HepG2 (cell line): ENCODE measurements around the gene PDGFD. TPM values are rescaled to one million over a fixed set of nuclear protein-coding genes. Genes with fewer than 3 reads are reported as not detected.

Experiments used
- ATAC-seq: fragments of 200-7000 bp; cut with Tn5 transposase; 3 replicates; pipeline ENCODE4 v1.9.1; 2020; ENCODE audit warnings: mild to moderate bottlenecking, moderate library complexity
- BruUV-seq: library from RNA; stranded (reverse); fragments of 400-500 nt; replicated peaks from 2 replicates; lab custom pipeline; 2021; lab: Mats Ljungman, UMichigan
- CTCF ChIA-PET: fragments of 300-600 bp; formaldehyde crosslinking; extraction: SDS; loops from one replicate; lab custom pipeline; 2021; ENCODE audit warnings: low total read pairs, inconsistent platforms, low intra/inter-chr PET ratio; lab: Yijun Ruan, JAX
- POLR2A ChIA-PET: fragments of 350-600 bp; sonication (Branson Sonifier 250); formaldehyde crosslinking; loops from one replicate; lab custom pipeline; 2020; ENCODE audit warnings: antibody characterized with exemption, inconsistent platforms; lab: Yijun Ruan, JAX
- DNase-seq: peaks from one replicate; pipeline ENCODE4 v3.0.0-alpha.2; 2015; ENCODE audit warnings: low spot score
- FAIRE-seq: peaks from 3 replicates; lab custom pipeline; 2011; peaks lifted over from hg19 to GRCh38; lab: Jason Lieb, UNC
- H2AFZ ChIP-seq: one replicate; pipeline ENCODE4 v1.6.1; 2011; ENCODE audit warnings: low read length, inconsistent platforms
- H3K27ac ChIP-seq: fragments of 300-600 bp; 3 replicates; pipeline ENCODE4 v1.8.0; 2011; ENCODE audit warnings: mixed run types, mild to moderate bottlenecking, mixed read lengths, low read length, inconsistent platforms; ENCODE audit not compliant: insufficient read depth; ENCODE audit errors: extremely low read length
- H3K27me3 ChIP-seq, 2 experiments: fragments of 200-600 bp in 1 of 2; 2 replicates in 1 of 2; 3 replicates in 1 of 2; pipeline versions ENCODE4 v1.6.0 to v1.8.0; 2011; ENCODE audit warnings: low read length in 2 of 2, mild to moderate bottlenecking in 2 of 2, moderate library complexity in 2 of 2, inconsistent platforms in 1 of 2; ENCODE audit not compliant: insufficient read depth in 2 of 2, control insufficient read depth in 1 of 2
- H3K36me3 ChIP-seq, 2 experiments: fragments of 200-600 bp in 1 of 2; replicated peaks in 1 of 2; 2 replicates in 1 of 2; 3 replicates in 1 of 2; pipeline versions ENCODE4 v1.5.1 to v1.8.0; 2011; ENCODE audit warnings: low read length in 2 of 2, inconsistent platforms in 1 of 2; ENCODE audit not compliant: insufficient read depth in 2 of 2, control insufficient read depth in 1 of 2
- H3K4me1 ChIP-seq: 2 replicates; pipeline ENCODE4 v1.5.1; 2012; ENCODE audit warnings: low read length, inconsistent platforms; ENCODE audit not compliant: insufficient read depth
- H3K4me2 ChIP-seq: 2 replicates; pipeline ENCODE4 v1.6.0; 2011; ENCODE audit warnings: low read depth, low read length, inconsistent platforms
- H3K4me3 ChIP-seq, 3 experiments: fragments of 200-600 bp in 1 of 3; sonication (generic), shearing (Covaris generic) in 1 of 3; replicated peaks in 1 of 3; 2 replicates each; pipeline ENCODE4 v1.5.1; 2011 to 2016; ENCODE audit warnings: low read length in 3 of 3, inconsistent platforms in 2 of 3, low read depth in 2 of 3, mild to moderate bottlenecking in 2 of 3, control low read depth in 1 of 3, mixed read lengths in 1 of 3; ENCODE audit not compliant: insufficient read depth in 1 of 3
- H3K79me2 ChIP-seq: one replicate; pipeline ENCODE4 v1.6.1; 2011; ENCODE audit warnings: low read length, inconsistent platforms; ENCODE audit not compliant: insufficient read depth
- H3K9ac ChIP-seq: 2 replicates; pipeline ENCODE4 v1.6.0; 2011; ENCODE audit warnings: mild to moderate bottlenecking, low read depth, low read length, inconsistent platforms; ENCODE audit not compliant: insufficient read depth
- H3K9me3 ChIP-seq: 2 replicates; pipeline ENCODE4 v1.5.1; 2012; ENCODE audit warnings: mild to moderate bottlenecking, low read length
- H4K20me1 ChIP-seq: 2 replicates; pipeline ENCODE4 v1.6.0; 2011; ENCODE audit warnings: inconsistent platforms, mild to moderate bottlenecking, low read length, moderate library complexity; ENCODE audit not compliant: insufficient read depth
- PPARG ChIP-seq: conservative IDR thresholded peaks from 2 replicates; pipeline ENCODE4 v1.6.1; 2016; ENCODE audit warnings: missing biosample characterization, missing genetic modification reagents
- SMYD3 ChIP-seq: sonication (generic); formaldehyde crosslinking; IDR thresholded peaks from 2 replicates; pipeline ENCODE4 v1.8.1; 2023; ENCODE audit warnings: mild to moderate bottlenecking, missing genetic modification reagents
- ZBTB38 ChIP-seq: sonication (generic); formaldehyde crosslinking; IDR thresholded peaks from 2 replicates; pipeline ENCODE4 v1.5.1; 2020; ENCODE audit warnings: mild to moderate bottlenecking, missing genetic modification reagents
- ZIK1 ChIP-seq: sonication (generic); formaldehyde crosslinking; IDR thresholded peaks from 2 replicates; pipeline ENCODE4 v1.5.0; 2020; ENCODE audit warnings: mild to moderate bottlenecking, low read depth, missing genetic modification reagents, borderline replicate concordance
- ZNF280D ChIP-seq: sonication (generic); formaldehyde crosslinking; IDR thresholded peaks from 2 replicates; pipeline ENCODE4 v1.5.1; 2020; ENCODE audit warnings: mild to moderate bottlenecking, missing genetic modification reagents
- WGBS: methylation state at CpG from one replicate; pipeline ENCODE4 v1.1.6; 2017; ENCODE audit warnings: low lambda C conversion rate; 5-methylcytosine and 5-hydroxymethylcytosine counted together
- in situ Hi-C: cut with HindIII; loops from 2 replicates; pipeline ENCODE4 v1.10.0; 2017; ENCODE audit warnings: low pct_unique_long_range_greater_than_20kb; ENCODE audit not compliant: extremely low pct_ligation_motif_present
- intact Hi-C: fragments of 100-400 bp; cut with micrococcal nuclease; formaldehyde crosslinking; loops from one replicate; pipeline ENCODE4 v1.10.0; 2022; ENCODE audit not compliant: unreplicated experiment
- polyA plus RNA-seq, 8 experiments: library from polyadenylated mRNA; depleted of rRNA in 3 of 8; stranded (reverse) in 7 of 8; unstranded in 1 of 8; fragments of >200 nt; fragmentation: Illumina TruSeq in 4 of 8; extraction: Trizol in 4 of 8; gene quantifications; 2 replicates each; pipeline versions ENCODE4 v1.2.1 to v1.2.3, GENCODE V29; 2011 to 2016; ENCODE audit warnings: low read depth in 4 of 8, missing spikeins in 1 of 8, mixed read lengths in 1 of 8; ENCODE audit not compliant: insufficient read depth in 1 of 8
- total RNA-seq, 5 experiments: library from RNA; depleted of rRNA; stranded (reverse); fragments of >200 nt; fragmentation: Illumina TruSeq; extraction: Trizol; gene quantifications; 2 replicates each; pipeline ENCODE4 v1.2.3, GENCODE V29; 2016; ENCODE audit warnings: low read depth in 1 of 5

The PDGFD gene
- total and polyA plus RNA-seq, 2 of the 13 experiments (the other 11 are each of a cell fraction or from before 2014, with no cell fraction given) = 0.09 to 0.29 TPM

- ChIA-PET POLR2A (no interaction called here), CTCF (no interaction called here)
- no peak for ATAC-seq
- BruUV-seq = no TSS peak
- no peak overlapping the region for H3K27ac ChIP-seq
- H2AFZ ChIP-seq = no peak overlapping the region
- H3K79me2 ChIP-seq = no peaks in the 10 kb centered on the region
- no peaks in the 10 kb centered on the region for H4K20me1 ChIP-seq
- H3K27me3 ChIP-seq = no peaks in the 10 kb centered on the region
- FAIRE-seq = no peak
- 4% methylated on average over 1 of the region's 1 CpG for WGBS
- TF ChIP-seq SMYD3 = no peak
- TF ChIP-seq ZNF280D = no peak
- no peak for TF ChIP-seq PPARG (CRISPR knock-in tag)
- no peak for TF ChIP-seq ZIK1 (CRISPR knock-in tag)
- no peak for TF ChIP-seq ZBTB38 (CRISPR knock-in tag)
- no peak for DNase-seq
- H3K4me1 ChIP-seq = no peaks in the 10 kb centered on the region
- no peak overlapping the region for H3K9ac ChIP-seq
- H3K36me3 ChIP-seq = no peaks in the 10 kb centered on the region
- no peak overlapping the region for H3K4me2 ChIP-seq
- intact Hi-C loops = no loop called here
- peaks cover 6% of the 10 kb centered on the region; the same call in 1 of the 2 replicates for H3K9me3 ChIP-seq
- in situ Hi-C loops = no loop called here
- no peak overlapping the region for H3K4me3 ChIP-seq
These were observed 265.9 kb downstream of the PDGFD start for GRCh38 chr11:103898065-103898464.
